Lower leg skin (tissue), 3 donors: ENCODE measurements around the gene MAD1L1.

Source experiments
- POLR2A ChIP-seq, 2 donors: fragments of 450-650 bp; IDR thresholded peaks; one replicate each; pipeline ENCODE4 v1.6.1; 2016 to 2017; ENCODE audit warnings: antibody characterized with exemption in 2 of 2, mild to moderate bottlenecking in 1 of 2, moderate library complexity in 1 of 2
- TF ChIP-seq, protein P1 (sequence below), 3 donors: fragments of 450-650 bp; IDR thresholded peaks; one replicate each; pipeline ENCODE4 v1.5.1; 2016; ENCODE audit warnings: antibody characterized with exemption in 3 of 3, mild to moderate bottlenecking in 3 of 3, moderate library complexity in 2 of 3

DNA sequence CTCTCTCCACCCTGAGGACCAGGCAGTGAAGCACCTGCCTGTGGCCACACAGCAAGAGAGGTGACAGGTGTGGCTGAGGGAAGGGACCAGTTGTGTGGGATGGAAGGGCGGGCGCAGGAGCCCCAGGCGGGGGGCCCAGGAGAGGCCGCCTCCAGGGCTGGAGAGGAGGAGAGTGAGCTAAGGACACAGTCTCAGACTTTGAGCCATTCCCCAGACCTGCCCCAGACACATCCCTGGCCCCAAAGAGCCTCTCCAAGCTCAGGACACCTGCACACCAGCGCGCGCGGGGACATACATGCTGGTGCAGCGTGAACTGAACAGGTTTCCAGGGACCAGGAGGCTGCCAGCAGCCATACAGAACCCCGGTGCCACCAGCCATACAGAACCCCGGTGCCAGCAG is 237.3 kb downstream of the MAD1L1 start:
- TF ChIP-seq, protein P1, sequence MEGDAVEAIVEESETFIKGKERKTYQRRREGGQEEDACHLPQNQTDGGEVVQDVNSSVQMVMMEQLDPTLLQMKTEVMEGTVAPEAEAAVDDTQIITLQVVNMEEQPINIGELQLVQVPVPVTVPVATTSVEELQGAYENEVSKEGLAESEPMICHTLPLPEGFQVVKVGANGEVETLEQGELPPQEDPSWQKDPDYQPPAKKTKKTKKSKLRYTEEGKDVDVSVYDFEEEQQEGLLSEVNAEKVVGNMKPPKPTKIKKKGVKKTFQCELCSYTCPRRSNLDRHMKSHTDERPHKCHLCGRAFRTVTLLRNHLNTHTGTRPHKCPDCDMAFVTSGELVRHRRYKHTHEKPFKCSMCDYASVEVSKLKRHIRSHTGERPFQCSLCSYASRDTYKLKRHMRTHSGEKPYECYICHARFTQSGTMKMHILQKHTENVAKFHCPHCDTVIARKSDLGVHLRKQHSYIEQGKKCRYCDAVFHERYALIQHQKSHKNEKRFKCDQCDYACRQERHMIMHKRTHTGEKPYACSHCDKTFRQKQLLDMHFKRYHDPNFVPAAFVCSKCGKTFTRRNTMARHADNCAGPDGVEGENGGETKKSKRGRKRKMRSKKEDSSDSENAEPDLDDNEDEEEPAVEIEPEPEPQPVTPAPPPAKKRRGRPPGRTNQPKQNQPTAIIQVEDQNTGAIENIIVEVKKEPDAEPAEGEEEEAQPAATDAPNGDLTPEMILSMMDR (IDR thresholded peaks at IDR 0.05) = no peak
- TF ChIP-seq POLR2A (IDR thresholded peaks at IDR 0.05) = no peak
